ENCODE measurements around the gene GPR146. TPM values are rescaled to one million over a fixed set of nuclear protein-coding genes. Genes with fewer than 3 reads are reported as not detected.

Gene GPR146
- total RNA-seq, 4 donors from 2014 or later: 26.9 to 61.7 (median 39.0) TPM

DNA sequence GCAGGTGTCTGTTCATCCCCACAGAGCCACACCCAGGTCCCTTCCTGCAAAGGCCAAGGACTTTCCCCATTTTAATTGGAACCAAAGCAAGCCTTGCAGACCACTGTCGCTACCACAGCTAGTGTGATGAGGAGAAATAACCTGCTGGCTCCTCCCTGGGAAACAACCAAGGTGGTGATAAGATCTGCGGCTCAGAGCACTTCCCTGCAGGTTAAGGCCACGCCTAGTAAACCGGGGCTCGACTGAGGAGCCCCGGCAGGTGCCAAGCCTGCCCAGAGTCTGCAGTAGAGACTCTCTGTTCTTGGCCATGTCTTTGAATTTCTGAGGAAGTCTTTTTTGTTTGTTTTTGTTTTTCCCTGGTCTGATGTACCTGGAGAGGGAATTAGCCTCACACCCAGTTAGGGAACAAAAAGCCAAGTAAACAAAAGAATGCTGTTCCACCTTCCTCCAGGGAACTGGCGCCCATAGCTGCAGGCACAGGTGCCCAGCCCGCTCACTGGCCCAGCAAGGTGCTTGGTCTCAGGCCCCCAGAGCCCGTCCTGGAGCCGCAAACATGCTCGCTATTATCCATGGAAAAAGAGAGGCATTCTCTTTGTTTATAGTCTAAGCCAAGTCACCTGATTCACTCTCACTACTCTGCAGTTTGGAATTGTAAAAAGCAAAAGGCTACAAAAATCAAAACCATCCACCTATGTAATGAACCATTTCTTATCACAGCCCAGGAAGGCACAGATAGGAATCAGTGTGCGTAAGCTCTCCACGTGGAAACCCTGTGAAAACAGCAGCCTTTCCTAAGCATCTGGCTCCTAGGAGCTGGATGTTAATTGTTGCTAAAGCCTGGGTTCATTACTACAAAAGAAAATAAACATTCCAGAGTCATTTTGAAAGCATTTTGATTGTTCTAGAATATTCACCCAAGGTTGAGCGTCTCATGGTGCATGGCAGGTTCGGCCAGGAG, 2.7 kb downstream of the GPR146 start:
- H3K4me3 ChIP-seq (ENCODE audit: low read depth, poor library complexity, severe bottlenecking): no peak overlapping the region
- TF ChIP-seq, protein P1, sequence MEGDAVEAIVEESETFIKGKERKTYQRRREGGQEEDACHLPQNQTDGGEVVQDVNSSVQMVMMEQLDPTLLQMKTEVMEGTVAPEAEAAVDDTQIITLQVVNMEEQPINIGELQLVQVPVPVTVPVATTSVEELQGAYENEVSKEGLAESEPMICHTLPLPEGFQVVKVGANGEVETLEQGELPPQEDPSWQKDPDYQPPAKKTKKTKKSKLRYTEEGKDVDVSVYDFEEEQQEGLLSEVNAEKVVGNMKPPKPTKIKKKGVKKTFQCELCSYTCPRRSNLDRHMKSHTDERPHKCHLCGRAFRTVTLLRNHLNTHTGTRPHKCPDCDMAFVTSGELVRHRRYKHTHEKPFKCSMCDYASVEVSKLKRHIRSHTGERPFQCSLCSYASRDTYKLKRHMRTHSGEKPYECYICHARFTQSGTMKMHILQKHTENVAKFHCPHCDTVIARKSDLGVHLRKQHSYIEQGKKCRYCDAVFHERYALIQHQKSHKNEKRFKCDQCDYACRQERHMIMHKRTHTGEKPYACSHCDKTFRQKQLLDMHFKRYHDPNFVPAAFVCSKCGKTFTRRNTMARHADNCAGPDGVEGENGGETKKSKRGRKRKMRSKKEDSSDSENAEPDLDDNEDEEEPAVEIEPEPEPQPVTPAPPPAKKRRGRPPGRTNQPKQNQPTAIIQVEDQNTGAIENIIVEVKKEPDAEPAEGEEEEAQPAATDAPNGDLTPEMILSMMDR (IDR thresholded peaks at IDR 0.05): no peak
- no peak for TF ChIP-seq POLR2A (IDR thresholded peaks at IDR 0.05)
- no peak for DNase-seq (ENCODE audit: low spot score in 2 of 2)
- intact Hi-C loops (cut with DNase I; ENCODE audit: low total_unique reads): no loop called here
- 61 to 62% methylated on average over 15 of the region's 15 CpGs for WGBS, 2 donors

DNA sequence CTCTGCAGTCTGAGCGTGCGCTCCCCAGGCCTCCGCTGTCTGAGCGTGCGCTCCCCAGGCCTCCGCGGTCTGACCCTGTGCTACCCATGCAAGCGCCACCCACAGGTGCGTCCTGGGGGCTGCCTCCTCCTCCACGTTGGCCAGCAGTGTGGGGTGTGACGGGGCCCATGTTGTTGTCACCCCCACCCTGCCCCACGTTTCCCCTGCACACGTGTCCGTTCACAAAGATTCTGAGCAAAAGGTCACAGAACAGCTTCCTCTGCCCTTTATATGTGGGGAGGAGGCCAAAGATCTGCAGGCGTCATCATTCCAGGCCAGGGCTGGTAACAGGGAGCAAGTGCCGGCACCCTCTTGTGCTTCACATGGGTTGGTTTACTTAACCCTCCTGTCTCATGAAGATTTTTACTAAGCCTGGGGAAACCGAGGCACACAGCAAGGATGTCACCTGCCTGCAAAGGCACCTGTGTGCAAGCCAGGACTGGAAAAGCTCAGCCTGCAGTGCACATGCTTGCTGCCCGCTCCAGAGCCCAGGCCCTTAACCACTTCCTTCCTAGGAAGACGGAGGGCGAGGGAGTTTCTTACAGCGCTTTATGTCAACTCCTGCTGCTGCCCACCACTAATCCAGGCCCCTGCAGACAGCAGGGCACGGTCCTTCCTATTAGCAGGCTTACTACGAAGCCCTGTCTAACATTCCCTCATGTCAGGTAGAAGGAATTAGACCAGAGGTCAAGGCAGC, 4.8 kb downstream of the GPR146 start:
- no peak overlapping the region for H3K4me3 ChIP-seq (ENCODE audit: low read depth, poor library complexity, severe bottlenecking)
- whole genome bisulfite sequencing, 2 donors: 74 to 80% methylated on average over 23 of the region's 23 CpGs
- intact Hi-C loops (cut with DNase I; ENCODE audit: low total_unique reads): no loop called here
- no peak for TF ChIP-seq POLR2A (IDR thresholded peaks at IDR 0.05)
- TF ChIP-seq, protein P1 (IDR thresholded peaks at IDR 0.05): no peak
- DNase-seq (ENCODE audit: low spot score in 2 of 2): peak in 1 of 2 donors; percentile 86

DNA sequence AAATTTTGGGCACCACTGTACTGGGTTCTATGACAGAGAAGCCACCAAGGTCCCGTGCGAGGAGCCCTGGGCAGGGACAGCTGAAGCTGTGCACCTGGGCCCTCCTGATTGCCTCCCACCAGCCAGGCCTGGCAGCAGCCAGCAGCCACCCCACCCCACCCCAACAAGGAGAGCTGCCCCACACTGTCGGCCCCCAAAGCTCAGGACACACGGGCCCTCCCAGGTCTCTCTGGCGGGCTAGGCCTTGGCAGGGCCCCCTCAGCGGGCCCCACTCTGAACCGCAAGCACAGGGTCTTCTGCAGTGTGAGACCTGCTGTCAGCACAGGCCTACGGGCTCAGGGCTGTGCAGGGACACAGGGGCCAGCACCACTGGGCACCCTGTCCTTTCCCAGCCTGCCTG, 5.5 kb downstream of the GPR146 start:
- H3K4me3 ChIP-seq (ENCODE audit: low read depth, poor library complexity, severe bottlenecking): no peak overlapping the region
- DNase-seq (ENCODE audit: low spot score in 2 of 2): no peak
- intact Hi-C loops (cut with DNase I; ENCODE audit: low total_unique reads): no loop called here
- 91 to 95% methylated on average over 3 to 8 of the region's 8 CpGs for whole genome bisulfite sequencing, 2 donors
- TF ChIP-seq, protein P1 (IDR thresholded peaks at IDR 0.05): no peak
- TF ChIP-seq POLR2A (IDR thresholded peaks at IDR 0.05): no peak

DNA sequence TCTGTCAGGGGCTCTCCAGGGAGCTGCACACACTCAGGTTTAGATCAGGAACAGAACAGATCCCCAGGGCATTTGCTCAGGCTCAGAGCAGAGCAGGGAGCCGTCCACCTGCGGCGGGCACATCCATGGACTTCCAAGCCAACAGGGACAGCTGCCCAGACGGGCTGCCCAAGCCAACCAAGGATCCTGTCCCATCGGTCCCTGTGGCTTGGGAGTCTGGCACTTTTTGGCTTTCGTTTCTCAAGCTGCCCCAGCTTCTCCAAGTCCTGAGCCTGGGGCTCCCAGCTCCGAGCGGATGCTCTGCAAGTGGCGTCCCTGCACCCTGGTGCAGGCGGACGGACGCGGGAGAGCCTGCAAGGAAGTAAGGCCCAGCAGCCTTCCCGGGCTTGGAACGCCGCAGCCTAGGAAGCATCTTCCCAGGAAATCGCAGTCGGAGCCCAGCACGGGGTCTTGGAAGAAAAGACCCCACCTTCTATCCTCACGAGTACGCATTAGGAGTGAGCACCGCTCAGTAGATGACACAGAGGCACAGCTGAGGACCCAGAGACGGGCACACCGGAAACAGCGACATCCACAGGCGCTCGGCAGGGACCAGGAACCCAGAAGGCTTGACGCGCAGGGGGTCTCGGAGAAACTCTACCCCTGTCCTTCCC, 6.0 kb downstream of the GPR146 start:
- TF ChIP-seq, protein P1 (IDR thresholded peaks at IDR 0.05): no peak
- no peak for TF ChIP-seq POLR2A (IDR thresholded peaks at IDR 0.05)
- no peak overlapping the region for H3K4me3 ChIP-seq (ENCODE audit: low read depth, poor library complexity, severe bottlenecking)
- intact Hi-C loops (cut with DNase I; ENCODE audit: low total_unique reads): no loop called here
- WGBS, 2 donors: 93 to 95% methylated on average over 24 to 30 of the region's 30 CpGs
- no peak for DNase-seq (ENCODE audit: low spot score in 2 of 2)

DNA sequence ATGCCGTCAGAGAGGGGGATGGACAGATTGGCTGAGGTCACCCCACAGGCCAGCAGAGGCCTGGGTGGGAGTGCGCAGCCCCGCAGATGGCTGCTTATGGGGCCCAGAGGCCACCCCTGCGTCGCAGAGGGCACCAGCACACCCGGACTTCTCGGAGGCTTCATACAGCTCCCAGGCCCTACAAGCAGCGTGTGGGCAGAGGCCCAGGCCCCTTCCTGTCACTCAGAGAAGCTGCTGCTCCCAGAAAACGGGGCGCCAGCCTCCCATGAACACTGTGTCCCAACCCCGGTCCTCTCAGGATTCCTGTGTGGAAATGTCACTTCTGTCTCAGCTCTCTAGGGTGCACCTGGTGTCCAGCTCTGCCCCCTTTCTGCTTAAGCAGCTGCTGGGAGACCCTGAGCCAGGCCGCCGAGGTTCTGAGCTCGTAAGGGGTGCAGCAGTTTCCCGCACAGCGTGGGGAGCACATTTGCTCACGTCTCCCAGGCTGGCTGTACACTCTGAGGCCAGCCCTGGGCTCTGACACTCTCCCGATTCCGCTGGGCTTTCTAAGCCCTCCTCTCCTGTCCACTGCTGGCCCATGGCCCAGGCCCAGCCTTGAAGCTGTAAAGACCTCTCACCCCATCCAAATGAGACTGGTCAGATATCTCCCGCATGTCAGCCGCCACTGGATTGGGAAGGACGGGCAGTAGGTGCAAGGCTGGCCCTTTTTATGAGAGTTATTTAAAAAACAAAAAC, 6.8 kb downstream of the GPR146 start:
- no peak for TF ChIP-seq POLR2A (IDR thresholded peaks at IDR 0.05)
- TF ChIP-seq, protein P1 (IDR thresholded peaks at IDR 0.05): no peak
- 88 to 89% methylated on average over 17 to 22 of the region's 22 CpGs for WGBS, 2 donors
- intact Hi-C loops (cut with DNase I; ENCODE audit: low total_unique reads): no loop called here
- H3K4me3 ChIP-seq (ENCODE audit: low read depth, poor library complexity, severe bottlenecking): no peak overlapping the region
- no peak for DNase-seq (ENCODE audit: low spot score in 2 of 2)

All from lower leg skin (tissue), 4 donors.